NCI-H1694 (cell line): ENCODE results near the gene SPSB4.

Experiments used
- DNase-seq: peaks from one replicate; lab custom pipeline; 2025; lab: John Stamatoyannopoulos, UW

SPSB4 gene

DNA sequence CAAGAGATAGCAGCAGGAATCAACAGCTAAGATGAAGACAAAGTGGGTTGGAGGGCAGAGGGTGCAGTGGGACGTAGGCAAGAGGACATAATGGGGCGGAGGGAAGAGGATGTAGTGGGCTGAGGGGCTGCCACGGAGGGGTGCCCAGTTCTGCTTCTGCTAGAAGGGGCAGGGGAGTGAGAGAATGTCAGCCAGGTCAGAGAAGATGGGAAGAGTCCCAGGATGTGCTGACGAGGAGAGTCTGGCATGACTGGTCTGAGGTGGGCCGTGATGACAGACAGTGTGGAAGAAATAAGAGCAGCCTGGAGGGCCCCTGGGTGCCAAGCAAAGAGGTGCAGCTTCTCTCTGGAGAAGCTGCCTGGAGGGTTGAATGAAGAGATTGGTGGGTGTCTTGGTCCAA lies 4.0 kb downstream of the SPSB4 start:
- no peak for DNase-seq

DNA sequence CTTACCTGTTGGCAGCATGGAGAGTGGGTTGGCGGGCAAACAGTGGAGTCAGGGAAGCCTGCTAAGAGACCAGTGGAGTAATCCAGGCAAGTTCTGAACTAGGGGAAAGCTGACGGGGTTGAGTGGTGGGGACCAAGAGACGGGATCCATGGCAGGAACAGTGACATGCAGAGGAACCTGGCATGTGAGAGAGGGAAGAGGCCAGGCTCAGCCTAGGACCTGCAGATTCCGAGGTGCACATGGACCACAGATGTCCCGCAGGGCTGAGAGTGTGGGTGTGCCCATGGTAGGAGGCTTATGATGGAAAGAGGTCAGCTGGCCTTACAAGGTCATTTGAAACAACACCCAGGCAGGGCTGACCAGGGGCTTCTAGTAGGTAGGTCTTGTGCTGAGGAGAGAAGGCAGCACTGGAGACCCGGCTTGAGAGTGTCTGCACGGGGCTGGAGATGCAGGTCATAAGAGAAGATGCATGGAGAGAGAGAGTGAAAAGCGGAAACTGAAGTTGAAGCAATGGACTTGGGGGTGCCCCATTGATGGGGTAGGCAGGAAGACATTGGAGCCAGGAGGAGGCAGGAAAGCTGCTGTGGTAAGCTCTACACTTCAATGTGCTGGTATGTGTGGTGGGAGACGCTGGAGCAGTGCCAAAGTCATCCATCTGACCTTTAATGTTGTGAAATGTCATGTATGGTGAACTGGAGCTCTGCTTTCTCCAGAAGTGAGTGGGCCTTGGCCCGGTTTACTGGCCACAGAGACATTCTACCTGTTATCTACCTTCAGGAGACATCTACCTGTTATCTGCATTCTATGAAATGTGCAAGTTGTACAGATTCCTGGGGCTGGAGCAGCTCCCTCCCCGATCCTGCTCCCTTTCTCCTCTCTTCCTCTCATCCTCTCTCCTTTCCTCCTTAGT lies 4.6 kb downstream of the SPSB4 start:
- DNase-seq, result no peak

DNA sequence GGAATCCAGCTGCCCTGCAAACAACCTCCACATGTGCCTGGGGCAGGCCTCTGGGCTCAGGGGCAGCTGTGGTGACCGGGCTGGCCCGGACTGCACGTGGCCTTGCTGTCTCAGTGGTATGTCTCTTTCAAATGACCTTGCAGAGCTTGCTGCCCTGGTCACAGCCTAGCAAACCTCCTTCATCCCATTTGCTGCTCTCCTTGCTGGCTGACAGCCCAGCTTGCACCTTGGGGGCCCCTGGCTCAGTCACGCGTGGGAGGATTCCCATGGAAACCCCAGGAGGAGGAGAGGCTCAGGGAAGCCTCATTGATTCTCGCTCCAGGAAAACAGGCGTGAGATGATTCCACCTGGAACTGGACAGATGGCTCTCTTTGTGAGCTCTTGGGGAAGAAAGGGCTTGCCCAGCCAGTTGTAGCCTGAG lies 5.6 kb downstream of the SPSB4 start:
- peak; percentile 32 for DNase-seq

DNA sequence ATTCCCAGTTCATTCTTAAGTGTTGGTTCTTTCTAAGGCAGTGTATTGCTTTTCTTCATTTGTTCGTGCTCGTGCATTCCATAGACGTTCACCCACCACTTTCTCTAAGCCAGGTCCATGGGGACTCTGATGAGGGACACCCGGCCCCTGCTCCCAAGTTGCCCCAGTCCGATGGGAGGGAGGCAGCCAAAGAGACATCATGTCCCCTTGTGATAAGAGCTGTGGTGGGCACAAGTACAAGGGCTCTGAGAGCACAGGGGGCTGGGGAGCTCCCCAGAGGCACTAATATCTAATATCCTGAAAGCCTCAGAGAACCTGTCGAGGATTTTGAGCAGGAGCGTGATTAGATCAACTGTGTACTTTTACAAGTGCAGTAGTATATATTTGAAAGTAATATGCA lies 6.3 kb downstream of the SPSB4 start:
- no peak for DNase-seq

DNA sequence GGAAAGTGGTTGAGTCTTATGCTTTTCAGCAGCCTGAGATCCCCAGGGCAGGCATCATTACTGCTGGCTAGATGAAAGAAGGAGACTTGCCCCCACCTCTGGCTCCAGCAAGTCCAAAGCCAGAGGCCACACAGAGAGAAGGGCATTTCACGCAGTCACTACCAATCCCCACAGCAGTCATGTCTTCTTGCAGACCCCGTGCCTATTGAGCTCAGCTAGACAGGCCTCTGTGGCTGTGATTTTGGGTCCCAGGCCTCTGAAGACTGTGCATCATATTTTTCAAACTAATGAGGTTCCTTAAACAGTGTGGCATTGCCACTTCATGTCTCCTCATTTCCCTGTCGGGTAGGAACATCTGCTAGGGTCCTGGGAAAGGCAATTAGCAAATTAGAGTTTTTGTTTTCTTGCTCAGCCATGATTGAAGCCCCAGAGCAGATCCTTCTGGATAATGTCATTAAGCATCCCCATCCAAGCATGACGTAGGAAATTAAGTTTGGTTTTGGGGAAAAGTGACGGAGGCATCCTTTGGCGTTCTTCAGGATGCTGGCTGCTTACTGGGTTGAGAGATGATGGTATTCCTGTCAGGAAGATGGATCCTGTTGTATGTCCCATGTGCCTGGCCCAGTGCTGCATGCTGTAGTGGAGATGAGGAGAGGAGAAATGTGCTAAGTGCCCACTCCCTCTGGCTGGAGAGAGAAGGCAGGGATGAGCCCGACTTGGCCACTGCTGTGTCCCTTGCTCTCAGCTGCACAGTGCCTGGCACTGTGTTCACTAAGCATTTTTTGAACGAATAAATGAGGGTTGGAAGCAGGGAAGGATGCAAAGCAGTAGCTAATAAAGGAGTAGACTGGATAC lies 7.0 kb downstream of the SPSB4 start:
- no peak for DNase-seq

DNA sequence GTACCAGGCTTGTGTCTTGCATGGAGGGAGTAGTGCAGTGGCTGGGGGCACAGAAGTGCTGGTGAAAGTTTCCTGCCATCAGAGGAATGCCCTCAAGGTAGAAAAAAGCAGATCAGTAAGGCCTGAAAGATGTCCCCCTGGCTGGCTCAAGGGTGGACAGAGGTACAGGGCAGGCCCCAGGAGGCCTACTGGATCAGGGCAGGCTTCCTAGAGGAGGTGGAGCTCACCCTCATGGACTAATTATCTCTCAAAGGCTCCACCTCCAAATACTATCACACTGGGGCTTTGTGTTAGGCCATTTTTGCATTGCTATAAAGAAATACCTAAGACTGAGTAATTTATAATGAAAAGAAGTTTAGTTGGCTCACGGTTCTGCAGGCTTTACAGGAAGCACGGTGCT lies 7.8 kb downstream of the SPSB4 start:
- no peak for DNase-seq

DNA sequence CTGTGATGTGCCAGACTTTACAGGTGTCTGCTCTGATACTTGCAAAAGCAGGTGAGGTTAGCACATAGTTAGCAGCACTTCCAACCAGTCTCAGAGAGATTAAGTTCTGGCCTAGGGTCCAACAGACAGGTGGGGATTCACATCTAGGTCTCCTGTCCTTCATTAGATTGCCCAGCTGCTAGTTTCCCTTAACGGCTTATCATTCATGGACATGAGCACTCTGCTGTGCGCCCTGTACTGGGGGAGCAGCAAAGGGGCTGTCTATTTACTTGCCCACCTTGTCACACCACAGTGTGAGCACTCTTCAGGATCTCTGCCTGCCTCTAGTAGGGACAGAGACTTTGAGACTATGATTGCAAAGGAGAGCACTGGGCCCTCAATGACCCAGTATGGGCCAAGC lies 8.7 kb downstream of the SPSB4 start:
- no peak for DNase-seq

DNA sequence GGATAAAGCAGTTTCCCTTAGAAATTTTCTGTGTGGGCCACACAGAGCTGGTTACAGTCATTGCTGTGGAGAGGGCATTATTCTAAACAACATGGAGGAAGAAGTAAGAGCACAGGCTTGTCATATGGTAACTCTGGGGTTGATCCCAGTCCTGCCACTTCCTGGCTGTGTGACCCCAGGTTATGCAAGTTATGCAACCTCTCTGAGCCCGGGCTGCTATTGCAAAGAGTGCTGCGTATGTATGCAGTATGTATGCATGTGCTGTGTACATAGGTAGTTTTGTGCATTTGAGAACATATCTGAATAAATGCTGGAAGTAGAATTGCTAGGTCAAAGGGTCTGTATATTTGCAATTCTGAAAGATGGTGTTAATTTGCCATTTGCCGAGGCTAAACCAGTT lies 9.2 kb downstream of the SPSB4 start:
- DNase-seq, result no peak

DNA sequence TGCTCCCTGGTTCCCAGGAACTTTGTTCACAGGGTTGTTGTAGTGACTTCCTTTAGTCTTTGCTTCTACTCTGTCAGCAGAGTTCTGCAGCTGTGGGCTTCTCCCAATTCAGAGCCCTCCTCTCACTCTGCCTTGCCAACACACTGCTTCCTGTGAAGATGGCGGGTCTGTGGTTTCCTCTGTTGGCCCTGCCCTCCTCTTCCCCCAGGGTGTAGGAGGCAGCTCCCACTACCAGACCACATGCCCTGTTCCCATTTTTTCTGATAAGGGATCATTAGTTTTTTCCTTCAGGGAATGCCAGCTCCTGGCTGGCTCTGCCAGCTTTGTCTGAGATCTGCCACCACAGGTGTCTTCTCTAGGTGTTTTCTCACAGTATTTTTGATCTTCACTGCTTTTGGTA lies 12.7 kb downstream of the SPSB4 start:
- DNase-seq, result no peak

DNA sequence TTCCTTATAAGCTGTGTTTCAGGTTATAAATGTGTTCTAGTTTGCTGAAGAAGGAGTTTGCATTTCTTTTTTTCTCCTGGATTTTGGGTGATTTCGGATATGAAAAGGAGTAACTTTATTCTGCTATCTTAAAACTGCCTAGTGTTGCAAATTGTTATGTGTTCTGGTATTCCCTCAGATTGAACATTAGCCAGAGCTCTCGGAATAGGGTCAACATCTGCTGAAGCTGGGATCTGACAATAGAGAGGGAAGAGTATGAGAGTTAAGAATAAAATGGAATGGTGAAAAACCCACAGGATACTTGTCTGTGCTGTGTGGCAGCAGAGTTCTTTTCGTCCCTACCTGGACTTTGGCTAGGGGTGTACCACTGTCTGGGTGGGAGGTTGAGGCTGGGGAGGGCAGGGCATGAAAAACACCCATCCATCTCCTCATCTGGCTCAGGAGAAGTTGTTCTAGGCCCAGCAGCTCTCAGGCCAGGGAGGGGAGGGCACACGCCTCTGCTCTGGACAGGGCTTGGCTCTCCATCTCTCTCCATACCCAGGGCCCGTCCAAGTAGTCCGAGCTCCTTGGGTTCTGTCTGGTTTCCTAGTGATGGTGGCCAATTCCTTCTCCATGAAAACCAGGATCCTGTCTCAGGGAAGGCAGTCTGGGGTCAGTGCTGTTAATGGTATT lies 13.2 kb downstream of the SPSB4 start:
- no peak for DNase-seq

DNA sequence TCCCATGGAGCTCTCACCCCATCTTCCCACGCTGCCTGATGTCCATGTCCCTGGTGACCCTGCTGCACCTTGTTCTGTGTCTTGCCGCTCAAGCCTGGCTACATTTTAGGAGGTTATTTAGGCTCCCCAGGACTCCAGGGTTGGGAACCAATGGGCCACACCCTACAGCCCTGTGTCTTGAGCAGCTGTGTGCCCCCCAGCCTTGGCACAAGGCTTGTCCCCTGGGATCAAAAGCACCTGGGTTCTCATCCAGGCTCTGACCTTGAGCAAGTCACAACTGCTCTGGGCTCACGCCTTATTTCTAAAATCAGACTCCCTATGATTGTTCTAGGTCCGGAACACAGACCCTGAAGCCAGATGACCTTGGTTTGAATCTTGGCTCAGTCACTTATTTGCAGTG lies 14.1 kb downstream of the SPSB4 start:
- no peak for DNase-seq

DNA sequence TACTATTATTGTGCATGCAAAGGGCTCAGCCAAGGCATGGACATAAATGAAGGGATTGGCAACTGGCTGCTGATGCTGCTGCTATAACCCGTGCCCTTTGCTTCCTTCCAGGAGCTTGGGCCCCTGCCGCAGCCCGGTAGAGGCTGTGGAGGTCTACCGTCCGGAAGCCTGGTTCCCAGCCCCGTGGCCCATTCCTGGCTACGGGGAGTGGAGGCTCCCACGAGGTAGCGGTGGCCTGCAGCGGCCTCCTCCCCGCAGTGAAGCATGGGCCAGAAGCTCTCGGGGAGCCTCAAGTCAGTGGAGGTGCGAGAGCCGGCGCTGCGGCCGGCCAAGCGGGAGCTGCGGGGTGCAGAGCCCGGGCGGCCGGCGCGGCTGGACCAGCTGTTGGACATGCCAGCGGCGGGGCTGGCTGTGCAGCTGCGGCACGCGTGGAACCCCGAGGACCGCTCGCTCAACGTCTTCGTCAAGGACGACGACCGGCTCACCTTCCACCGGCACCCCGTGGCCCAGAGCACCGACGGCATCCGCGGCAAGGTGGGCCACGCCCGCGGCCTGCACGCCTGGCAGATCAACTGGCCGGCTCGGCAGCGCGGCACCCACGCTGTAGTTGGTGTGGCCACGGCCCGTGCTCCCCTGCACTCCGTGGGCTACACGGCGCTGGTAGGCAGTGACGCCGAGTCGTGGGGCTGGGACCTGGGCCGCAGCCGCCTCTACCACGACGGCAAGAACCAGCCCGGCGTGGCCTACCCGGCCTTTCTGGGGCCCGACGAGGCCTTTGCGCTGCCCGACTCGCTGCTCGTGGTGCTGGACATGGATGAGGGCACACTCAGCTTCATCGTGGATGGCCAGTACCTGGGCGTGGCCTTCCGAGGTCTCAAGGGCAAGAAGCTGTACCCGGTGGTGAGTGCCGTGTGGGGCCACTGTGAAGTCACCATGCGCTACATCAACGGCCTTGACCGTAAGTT lies 15.0 kb downstream of the SPSB4 start:
- no peak for DNase-seq

DNA sequence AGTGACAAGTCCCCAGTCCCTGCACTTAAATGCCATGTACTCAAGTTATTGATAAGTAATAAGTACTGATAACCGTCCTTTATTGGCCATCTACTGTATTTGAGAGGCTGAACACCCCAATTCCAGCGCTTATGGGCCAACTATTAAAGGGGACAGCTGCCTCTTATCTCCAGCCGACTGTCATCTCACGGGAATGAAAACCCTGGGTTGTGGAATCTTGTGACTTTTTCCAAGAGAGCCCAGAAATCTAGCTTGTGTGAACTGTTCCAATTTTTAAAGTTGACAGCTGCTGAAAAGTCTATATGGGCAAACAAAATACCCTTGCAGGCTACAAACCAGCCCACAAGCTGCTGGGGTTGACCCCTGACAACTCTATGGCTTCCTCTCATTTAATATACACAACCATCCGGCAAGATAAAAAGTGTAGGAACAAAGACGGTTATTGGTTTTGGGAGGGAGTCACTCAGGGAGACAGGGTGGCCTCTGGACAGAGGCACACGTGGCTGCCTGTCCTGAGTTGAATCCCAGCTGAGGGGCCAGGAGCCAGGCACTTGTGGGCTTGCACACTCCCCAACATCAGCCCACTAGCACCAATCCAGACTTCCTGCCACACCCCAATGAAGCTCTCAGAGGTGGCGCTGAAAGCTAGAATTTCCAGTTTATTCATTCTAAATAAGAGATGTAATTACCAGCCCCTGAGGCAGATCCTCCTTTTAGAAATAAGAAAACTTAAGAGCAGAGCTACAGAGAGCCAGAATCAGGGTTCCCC lies 16.2 kb downstream of the SPSB4 start:
- no peak for DNase-seq

DNA sequence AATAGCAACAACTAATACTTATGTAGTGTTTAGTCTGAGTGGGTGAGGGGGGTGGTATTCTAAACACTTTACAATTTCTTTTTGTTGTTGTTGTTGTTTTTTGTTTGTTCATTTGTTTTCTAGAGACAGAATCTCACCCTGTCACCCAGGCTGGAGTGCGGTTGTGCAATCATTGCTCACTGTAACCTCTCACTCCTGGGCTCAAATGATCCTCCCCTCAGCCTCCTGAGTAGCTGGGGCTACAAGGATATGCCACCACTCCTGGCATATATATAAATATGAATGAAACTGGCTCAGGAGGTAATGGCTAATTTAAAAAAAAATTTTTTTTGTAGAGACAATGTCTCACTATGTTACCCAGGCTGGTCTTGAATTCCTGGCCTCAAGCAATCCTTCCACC lies 19.1 kb downstream of the SPSB4 start:
- DNase-seq, result no peak

DNA sequence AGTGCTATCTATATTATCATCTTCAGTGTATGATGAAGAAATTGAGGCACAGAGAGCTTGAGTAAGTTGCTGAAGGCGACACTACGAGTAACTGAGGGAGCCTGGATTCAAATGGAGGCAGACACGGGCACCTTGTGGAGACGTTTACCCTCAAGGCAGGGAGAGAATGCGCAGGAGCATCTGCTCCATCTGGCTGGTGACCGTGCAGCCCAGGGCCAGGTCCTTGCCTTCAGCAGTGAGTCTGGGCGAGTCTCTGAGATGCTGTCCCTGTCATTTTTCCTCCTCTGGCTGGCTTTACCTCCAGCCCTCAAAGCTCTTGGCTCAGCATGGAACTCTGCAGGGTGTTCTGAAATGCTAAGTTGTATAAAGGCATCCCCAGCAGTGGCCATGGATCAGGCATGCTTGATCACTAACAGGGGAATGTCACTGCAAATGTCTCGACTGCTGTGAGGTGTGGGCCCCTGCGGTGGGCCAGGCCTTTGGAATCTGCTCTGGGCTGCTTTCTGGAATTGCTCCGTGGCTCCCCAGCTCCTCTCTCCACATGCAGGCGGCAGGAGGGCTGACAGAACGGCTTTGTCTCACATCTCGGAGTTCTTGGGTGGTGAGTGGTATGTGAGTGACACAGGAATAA lies 19.7 kb downstream of the SPSB4 start:
- no peak for DNase-seq

DNA sequence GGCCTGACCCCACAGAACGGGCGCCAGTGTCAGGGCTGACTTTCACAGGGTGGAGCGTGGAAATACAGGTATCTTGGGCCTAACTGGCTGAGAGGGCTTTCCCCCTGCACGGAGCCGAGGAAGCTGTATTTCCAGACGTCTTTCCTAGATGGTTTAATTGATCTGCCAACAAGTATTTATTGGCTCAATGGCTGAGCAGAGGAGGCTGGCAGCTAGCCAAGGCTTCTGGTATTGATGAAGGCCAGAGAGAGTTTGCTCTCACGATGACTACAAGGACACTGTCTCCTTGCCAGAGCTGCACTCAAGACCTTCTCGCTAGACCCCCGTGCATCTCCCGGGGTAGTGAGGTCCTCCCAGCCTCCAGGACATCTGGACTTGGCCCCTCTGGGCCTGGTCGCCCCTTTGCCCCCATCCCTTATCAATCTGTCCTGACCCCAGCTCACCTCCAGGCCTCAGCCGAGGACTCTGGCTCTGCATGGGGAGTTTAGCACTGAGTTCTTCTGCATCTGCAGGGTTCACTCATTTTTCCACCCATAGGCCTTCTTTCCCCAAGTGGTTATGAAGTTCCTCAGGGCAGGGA lies 20.6 kb downstream of the SPSB4 start:
- no peak for DNase-seq

DNA sequence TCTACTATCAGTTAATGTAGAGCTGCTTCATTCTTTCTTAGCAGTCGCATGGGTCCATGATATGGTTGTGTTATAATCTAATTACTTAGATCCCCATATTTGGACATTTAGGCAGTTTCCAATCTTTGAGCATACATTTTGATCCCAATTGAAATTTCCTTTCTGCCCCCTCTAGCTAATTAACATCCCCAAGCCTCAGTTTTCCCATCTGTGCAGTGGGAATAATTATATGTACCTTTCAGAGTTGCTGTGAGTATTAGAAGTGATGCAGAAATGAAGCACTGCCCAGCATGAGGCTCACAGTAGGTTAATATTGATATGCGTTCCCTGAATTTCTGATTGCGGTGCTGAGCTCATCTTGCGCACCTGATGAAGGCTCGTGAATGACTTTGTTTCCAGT lies 21.8 kb downstream of the SPSB4 start:
- no peak for DNase-seq

DNA sequence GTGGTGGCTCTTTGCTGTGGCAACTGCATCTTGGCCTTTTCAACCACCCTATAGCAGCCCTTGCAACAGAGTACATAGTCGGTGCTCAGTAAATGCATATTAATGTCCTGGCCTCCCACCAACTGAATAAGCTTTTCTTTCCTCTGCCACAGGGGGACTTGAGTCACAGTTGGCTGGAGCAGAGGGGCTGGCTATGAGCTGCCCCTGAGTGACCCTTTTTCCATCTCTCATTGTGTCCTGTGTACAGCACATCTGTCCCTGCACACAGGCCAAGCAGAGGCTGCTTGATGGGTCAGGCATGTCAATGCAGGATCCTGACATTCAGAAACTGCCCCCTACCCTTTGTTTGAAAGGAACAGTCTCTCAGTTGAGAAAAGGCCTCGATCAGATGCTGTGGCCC lies 22.4 kb downstream of the SPSB4 start:
- DNase-seq, result no peak

DNA sequence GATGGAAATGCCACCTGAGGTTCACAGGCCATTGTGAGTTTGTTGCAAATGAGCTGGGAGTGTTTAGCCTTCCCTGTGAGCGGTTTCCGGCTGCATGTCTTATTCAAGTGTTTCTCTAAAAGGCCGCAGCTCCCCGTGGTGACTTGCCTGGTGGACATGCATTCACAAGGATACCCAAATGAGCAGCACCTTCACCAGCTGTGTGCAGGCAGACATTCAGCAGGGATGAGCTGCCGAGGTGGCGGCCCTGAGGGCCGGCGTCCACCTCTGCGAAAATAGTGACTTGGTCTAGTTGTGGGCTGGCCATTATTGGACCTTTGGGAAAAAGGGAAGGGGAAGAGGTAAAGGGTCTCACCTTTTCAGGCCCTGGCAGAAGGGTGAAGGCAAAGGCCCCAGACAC lies 23.4 kb downstream of the SPSB4 start:
- DNase-seq, result no peak
